Activated CD4-positive, alpha-beta memory T cell treated with anti-CD3 and anti-CD28 coated beads, Interleukin-2, amount 10 ng/mL, durations not matched to agents 7 days and 5 days (primary cell): ENCODE measurements around the gene SLC14A1. TPM values are rescaled to one million over a fixed set of nuclear protein-coding genes. Genes with fewer than 3 reads are reported as not detected.

Experiments used
- CTCF ChIA-PET: fragments of 350-600 bp; sonication (Branson Sonifier 250); formaldehyde crosslinking; loops from one replicate; lab custom pipeline; 2021; ENCODE audit warnings: antibody characterized with exemption, inconsistent platforms; lab: Charles Lee
- POLR2A ChIA-PET: fragments of 350-600 bp; sonication (Branson Sonifier 250); formaldehyde crosslinking; loops from one replicate; lab custom pipeline; 2021; ENCODE audit warnings: antibody characterized with exemption; lab: Charles Lee
- DNase-seq: peaks from one replicate; pipeline ENCODE4 v3.0.0-alpha.2; 2020
- H3K27ac Mint-ChIP-seq: one replicate; pipeline ENCODE4 v1.8.0; 2021; ENCODE audit warnings: mild to moderate bottlenecking, mixed read lengths
- H3K27me3 Mint-ChIP-seq: one replicate; pipeline ENCODE4 v1.8.0; 2021; ENCODE audit warnings: mixed read lengths
- H3K36me3 Mint-ChIP-seq: one replicate; pipeline ENCODE4 v1.8.0; 2021; ENCODE audit warnings: low read depth, mixed read lengths
- H3K4me1 Mint-ChIP-seq: one replicate; pipeline ENCODE4 v1.8.0; 2021; ENCODE audit warnings: mixed read lengths
- H3K4me3 Mint-ChIP-seq: one replicate; pipeline ENCODE4 v1.8.0; 2021; ENCODE audit warnings: mild to moderate bottlenecking, mixed read lengths
- H3K9me3 Mint-ChIP-seq: one replicate; pipeline ENCODE4 v1.8.0; 2021; ENCODE audit warnings: mixed read lengths
- total RNA-seq, 2 experiments: library from RNA; stranded (reverse); gene quantifications; one replicate each; pipeline ENCODE4 v1.2.3, GENCODE V29; 2021

SLC14A1 gene
- total RNA-seq, 2 experiments from 2014 or later, result 1.5 to 2.7 TPM

DNA sequence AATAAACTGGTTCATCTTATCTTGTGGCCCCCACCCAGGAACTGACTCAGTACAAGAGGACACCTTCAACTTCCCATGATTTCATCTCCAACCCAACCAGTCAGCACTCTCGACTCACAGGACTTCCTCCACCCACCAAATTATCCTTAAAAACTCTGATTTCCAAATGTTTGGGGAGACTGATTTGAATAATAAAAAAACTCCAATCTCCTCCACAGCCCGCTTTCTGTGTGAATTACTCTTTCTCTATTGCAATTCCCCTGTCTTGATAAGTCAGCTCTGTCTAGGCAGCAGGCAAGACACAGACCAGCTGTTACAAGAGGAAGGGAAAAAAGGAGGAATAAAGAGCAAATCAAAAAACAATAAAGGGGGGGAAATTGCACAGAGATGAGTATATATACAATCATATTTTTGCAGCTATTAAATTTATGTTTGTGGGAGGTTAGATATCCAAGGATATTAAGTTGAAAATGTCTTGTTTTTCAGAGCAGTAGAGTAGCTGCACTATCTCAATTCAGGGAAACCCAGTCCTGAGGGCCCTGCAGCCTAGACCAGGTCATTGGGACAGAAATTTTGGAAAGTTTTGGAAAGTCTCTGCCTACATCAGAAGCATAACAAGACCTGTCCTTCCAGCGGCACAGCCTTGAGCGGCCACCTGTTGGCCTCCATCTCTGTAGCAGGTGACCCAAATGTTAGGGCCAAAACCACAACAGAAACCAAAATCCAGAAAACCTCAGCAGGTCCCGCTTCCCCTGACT, 68.7 kb downstream of the SLC14A1 start:
- no peak for DNase-seq
- no peak overlapping the region for H3K27ac Mint-ChIP-seq
- POLR2A ChIA-PET, result no interaction called here
- CTCF ChIA-PET, result no interaction called here
- no peaks in the 10 kb centered on the region for H3K9me3 Mint-ChIP-seq
- H3K27me3 Mint-ChIP-seq, result peaks cover 1% of the 10 kb centered on the region
- H3K4me3 Mint-ChIP-seq, result no peak overlapping the region
- no peaks in the 10 kb centered on the region for H3K4me1 Mint-ChIP-seq
- no peaks in the 10 kb centered on the region for H3K36me3 Mint-ChIP-seq

DNA sequence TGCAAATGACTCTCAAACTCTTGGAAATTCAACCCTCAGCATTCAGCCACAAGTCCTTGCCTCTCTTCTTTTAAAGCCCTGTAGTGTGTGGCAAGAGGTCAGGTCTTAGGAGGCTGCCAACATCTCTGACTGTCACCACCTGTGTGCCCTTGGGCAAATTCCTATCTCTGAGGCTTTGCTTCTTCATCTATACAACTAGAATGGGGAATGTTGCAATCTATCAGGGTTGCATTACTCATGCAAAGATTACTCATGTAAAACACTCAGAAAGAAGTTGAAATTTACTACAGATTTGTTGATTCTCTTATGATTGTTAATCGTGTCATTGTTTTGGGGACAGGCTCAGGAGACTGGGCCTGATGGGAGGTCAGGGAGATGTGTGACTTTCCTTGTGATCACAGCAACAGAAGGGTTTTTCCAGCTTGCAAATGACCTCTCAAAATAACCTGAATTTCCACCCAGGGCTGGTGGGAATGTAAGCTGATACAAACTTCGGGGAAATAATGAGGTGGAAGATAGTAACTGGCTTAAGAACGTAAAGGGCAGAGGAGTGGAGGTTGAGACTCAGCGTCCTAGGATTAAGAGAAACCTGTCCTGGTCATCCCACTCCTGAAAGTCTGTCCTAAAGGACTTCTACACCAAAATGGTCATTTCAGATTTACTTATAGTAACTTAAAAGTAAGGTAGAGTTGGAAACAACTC, 69.4 kb downstream of the SLC14A1 start:
- Mint-ChIP-seq H3K27me3 (peaks cover 2% of the 10 kb centered on the region), H3K4me1 (no peaks in the 10 kb centered on the region), H3K36me3 (no peaks in the 10 kb centered on the region), H3K4me3 (no peak overlapping the region), H3K9me3 (no peaks in the 10 kb centered on the region), H3K27ac (no peak overlapping the region)
- CTCF ChIA-PET, result no interaction called here
- POLR2A ChIA-PET, result no interaction called here
- DNase-seq, result no peak

GRCh38 chr18:45801416-45802004, 77.5 kb downstream of the SLC14A1 start:
- Mint-ChIP-seq H3K4me1 (peaks cover 3% of the 10 kb centered on the region), H3K27me3 (peaks cover 2% of the 10 kb centered on the region), H3K36me3 (peaks cover 3% of the 10 kb centered on the region), H3K27ac (no peak overlapping the region), H3K4me3 (no peak overlapping the region), H3K9me3 (peaks cover 11% of the 10 kb centered on the region)
- DNase-seq, result no peak
- ChIA-PET POLR2A (no interaction called here), CTCF (interaction anchor here (1.1 kb wide), 1 partner anchor 136 kb away, joined by 4 read pairs; no protein-coding TSS in a partner anchor)

Other genes with a start within 250 kb of the SLC14A1 start
- gene SLC14A2, start 108.7 kb upstream of the SLC14A1 start, total RNA-seq, result under 1 TPM; 0.05 to 0.18 TPM
- gene SIGLEC15, start 101.5 kb downstream of the SLC14A1 start, total RNA-seq, result not detected
- gene EPG5, start 243.1 kb downstream of the SLC14A1 start, total RNA-seq, result 10 to 100 TPM; 28.7 to 29.0 TPM